IMR-90 (cell line): ENCODE data around the gene MOB1B. TPM values are rescaled to one million over a fixed set of nuclear protein-coding genes. Genes with fewer than 3 reads are reported as not detected.

Source experiments
- ATAC-seq: fragments of 200-7000 bp; cut with Tn5 transposase; 2 replicates; pipeline ENCODE4 v1.9.1; 2020; ENCODE audit warnings: low read depth, mild to moderate bottlenecking, moderate library complexity
- BruUV-seq: library from RNA; stranded (reverse); fragments of 400-500 nt; replicated peaks from 2 replicates; lab custom pipeline; 2021; lab: Mats Ljungman, UMichigan
- CTCF ChIA-PET: fragments of 300-600 bp; formaldehyde crosslinking; extraction: SDS; loops from one replicate; lab custom pipeline; 2021; ENCODE audit warnings: antibody characterized with exemption; lab: Yijun Ruan, JAX
- POLR2A ChIA-PET: fragments of 300-600 bp; sonication (Branson Sonifier 250); formaldehyde crosslinking; loops from one replicate; lab custom pipeline; 2022; ENCODE audit warnings: antibody characterized with exemption; ENCODE audit not compliant: unreplicated experiment; lab: Charles Lee
- DNase-seq: peaks from one replicate; pipeline ENCODE4 v3.0.0; 2013
- H2AFZ ChIP-seq: replicated peaks from 2 replicates; pipeline ENCODE3; 2013; ENCODE audit warnings: low read length, mild to moderate bottlenecking; ENCODE audit not compliant: poor library complexity
- H2AK5ac ChIP-seq: 2 replicates; pipeline ENCODE4 v1.6.1; 2013; ENCODE audit warnings: low read depth, low read length, inconsistent platforms
- H2AK9ac ChIP-seq: replicated peaks from 2 replicates; pipeline ENCODE3; 2013; ENCODE audit warnings: mild to moderate bottlenecking, low read depth, low read length, moderate library complexity; ENCODE audit not compliant: poor library complexity
- H2BK120ac ChIP-seq: 2 replicates; pipeline ENCODE4 v1.6.1; 2013; ENCODE audit warnings: low read depth, low read length, inconsistent platforms
- H2BK15ac ChIP-seq: 3 replicates; pipeline ENCODE4 v1.6.1; 2013; ENCODE audit warnings: low read depth, low read length, inconsistent platforms
- H2BK20ac ChIP-seq: 2 replicates; pipeline ENCODE4 v1.6.1; 2013; ENCODE audit warnings: low read depth, mild to moderate bottlenecking, inconsistent platforms, low read length, moderate library complexity
- H2BK5ac ChIP-seq: 2 replicates; pipeline ENCODE4 v1.6.1; 2013; ENCODE audit warnings: mild to moderate bottlenecking, low read depth, low read length, inconsistent platforms; ENCODE audit not compliant: poor library complexity, severe bottlenecking
- H3K14ac ChIP-seq: replicated peaks from 2 replicates; pipeline ENCODE4 v1.6.1; 2013; ENCODE audit warnings: low read depth, low read length, inconsistent platforms
- H3K18ac ChIP-seq: 2 replicates; pipeline ENCODE4 v1.6.1; 2013; ENCODE audit warnings: low read depth, low read length, control low read depth
- H3K23ac ChIP-seq: 2 replicates; pipeline ENCODE4 v1.6.1; 2013; ENCODE audit warnings: low read depth, low read length, inconsistent platforms
- H3K27ac ChIP-seq: 2 replicates; pipeline ENCODE4 v1.5.1; 2013; ENCODE audit warnings: mild to moderate bottlenecking, control low read depth, low read length; ENCODE audit not compliant: insufficient read depth
- H3K27me3 ChIP-seq: 2 replicates; pipeline ENCODE4 v1.6.1; 2013; ENCODE audit warnings: low read length; ENCODE audit not compliant: control insufficient read depth, insufficient read depth
- H3K36me3 ChIP-seq: 2 replicates; pipeline ENCODE4 v1.6.1; 2013; ENCODE audit warnings: low read length, mixed read lengths; ENCODE audit not compliant: control insufficient read depth, insufficient read depth
- H3K4ac ChIP-seq: 2 replicates; pipeline ENCODE4 v1.6.1; 2013; ENCODE audit warnings: low read depth, low read length, inconsistent platforms
- H3K4me1 ChIP-seq: 2 replicates; pipeline ENCODE4 v1.6.1; 2013; ENCODE audit warnings: low read length, mixed read lengths; ENCODE audit not compliant: control insufficient read depth, insufficient read depth
- H3K4me2 ChIP-seq: 2 replicates; pipeline ENCODE4 v1.6.1; 2013; ENCODE audit warnings: low read depth, mild to moderate bottlenecking, control low read depth, low read length, moderate library complexity
- H3K4me3 ChIP-seq: 2 replicates; pipeline ENCODE4 v1.5.1; 2013; ENCODE audit warnings: low read depth, mild to moderate bottlenecking, control low read depth, low read length, moderate library complexity; ENCODE audit not compliant: insufficient read depth
- H3K56ac ChIP-seq: 2 replicates; pipeline ENCODE4 v1.6.1; 2013; ENCODE audit warnings: low read length, inconsistent platforms; ENCODE audit not compliant: insufficient read depth; ENCODE audit errors: extremely low read depth
- H3K79me1 ChIP-seq, 2 experiments: 2 replicates each; pipeline ENCODE4 v1.6.1; 2013; ENCODE audit warnings: low read length in 2 of 2, inconsistent platforms in 1 of 2, low read depth in 1 of 2
- H3K9ac ChIP-seq: 2 replicates; pipeline ENCODE4 v1.6.1; 2013; ENCODE audit warnings: low read depth, low read length, control low read depth
- H3K9me1 ChIP-seq: 2 replicates; pipeline ENCODE4 v1.6.1; 2013; ENCODE audit warnings: low read length, inconsistent platforms; ENCODE audit not compliant: insufficient read depth
- H3K9me3 ChIP-seq: 2 replicates; pipeline ENCODE4 v1.6.1; 2013; ENCODE audit warnings: low read length; ENCODE audit not compliant: control insufficient read depth, insufficient read depth
- H4K20me1 ChIP-seq: 2 replicates; pipeline ENCODE4 v1.6.1; 2013; ENCODE audit warnings: low read length, inconsistent platforms; ENCODE audit not compliant: insufficient read depth
- H4K5ac ChIP-seq: 2 replicates; pipeline ENCODE4 v1.6.1; 2013; ENCODE audit warnings: mild to moderate bottlenecking, low read depth, low read length, control low read depth
- H4K8ac ChIP-seq, 2 experiments: 2 replicates each; pipeline ENCODE4 v1.6.1; 2013; ENCODE audit warnings: low read depth in 2 of 2, low read length in 2 of 2, control low read depth in 1 of 2, inconsistent platforms in 1 of 2
- H4K91ac ChIP-seq: 2 replicates; pipeline ENCODE4 v1.6.1; 2013; ENCODE audit warnings: low read depth, low read length, inconsistent platforms; ENCODE audit not compliant: insufficient read depth
- CHD1 ChIP-seq: IDR thresholded peaks from 2 replicates; pipeline ENCODE4 v1.6.1; 2012; ENCODE audit warnings: low read depth, low read length, improper control_type of control experiment
- ELK1 ChIP-seq: fragments of 150-350 bp; IDR thresholded peaks from 2 replicates; pipeline ENCODE4 v1.6.1; 2016; ENCODE audit warnings: low read depth, mild to moderate bottlenecking, low read length, moderate library complexity, borderline replicate concordance
- MAZ ChIP-seq: IDR thresholded peaks from 2 replicates; pipeline ENCODE4 v1.6.1; 2012; ENCODE audit warnings: low read depth, mild to moderate bottlenecking, low read length, improper control_type of control experiment, moderate library complexity, borderline replicate concordance
- MXI1 ChIP-seq: IDR thresholded peaks from 2 replicates; pipeline ENCODE4 v1.6.1; 2012; ENCODE audit warnings: low read depth, mild to moderate bottlenecking, low read length, moderate library complexity, borderline replicate concordance
- POLR2A ChIP-seq: IDR thresholded peaks from 2 replicates; pipeline ENCODE4 v1.6.1; 2012; ENCODE audit warnings: mild to moderate bottlenecking, low read depth, low read length
- RCOR1 ChIP-seq: IDR thresholded peaks from 2 replicates; pipeline ENCODE4 v1.6.1; 2012; ENCODE audit warnings: mild to moderate bottlenecking, low read length, improper control_type of control experiment; ENCODE audit not compliant: insufficient replicate concordance
- RFX5 ChIP-seq: IDR thresholded peaks from 2 replicates; pipeline ENCODE4 v1.8.0; 2012; ENCODE audit warnings: low read depth, mild to moderate bottlenecking, low read length, moderate library complexity
- WGBS, 2 experiments: methylation state at CpG; one replicate each; pipeline versions ENCODE4 v1.1.5 to v1.1.7; 2013; ENCODE audit warnings: missing lambda C conversion rate in 2 of 2; ENCODE audit not compliant: insufficient read length in 1 of 2; ENCODE audit errors: extremely low coverage in 2 of 2; 5-methylcytosine and 5-hydroxymethylcytosine counted together
- dilution Hi-C: fragments of 300-500 bp; cut with HindIII; formaldehyde crosslinking; loops from one replicate; pipeline ENCODE4 v1.14.3; 2018; ENCODE audit warnings: low sequenced_read_pairs; ENCODE audit not compliant: unreplicated experiment
- in situ Hi-C: fragments of 300-500 bp; cut with MboI; formaldehyde crosslinking; loops from 3 replicates; pipeline ENCODE4 v1.14.3; 2019; ENCODE audit warnings: low sequenced_read_pairs, inconsistent platforms, mixed read lengths
- intact Hi-C: fragments of 100-400 bp; cut with micrococcal nuclease; formaldehyde crosslinking; loops from 2 replicates; pipeline ENCODE4 v1.10.0; 2022
- polyA plus RNA-seq, 3 experiments: library from polyadenylated mRNA; depleted of rRNA; stranded (reverse); fragments of >200 nt; gene quantifications; 2 replicates each; pipeline ENCODE4 v1.2.3, GENCODE V29; 2012; ENCODE audit warnings: low replicate concordance in 1 of 3
- total RNA-seq: library from RNA; depleted of rRNA; stranded (reverse); fragments of >200 nt; gene quantifications from 2 replicates; pipeline ENCODE4 v1.2.3, GENCODE V29; 2012
- TF ChIP-seq, protein P1 (sequence below): fragments of 150-350 bp; IDR thresholded peaks from 2 replicates; pipeline ENCODE4 v1.6.1; 2017; ENCODE audit warnings: mild to moderate bottlenecking, antibody characterized with exemption, low read length, low read depth
- TF ChIP-seq, protein P2 (sequence below): conservative IDR thresholded peaks from 2 replicates; pipeline ENCODE4 v1.5.1; 2012; ENCODE audit warnings: mild to moderate bottlenecking, low read depth, low read length, improper control_type of control experiment

Gene MOB1B
- total and polyA plus RNA-seq, 2 of the 4 experiments (the other 2 are of a cell fraction) = 5.7 to 6.8 TPM

DNA sequence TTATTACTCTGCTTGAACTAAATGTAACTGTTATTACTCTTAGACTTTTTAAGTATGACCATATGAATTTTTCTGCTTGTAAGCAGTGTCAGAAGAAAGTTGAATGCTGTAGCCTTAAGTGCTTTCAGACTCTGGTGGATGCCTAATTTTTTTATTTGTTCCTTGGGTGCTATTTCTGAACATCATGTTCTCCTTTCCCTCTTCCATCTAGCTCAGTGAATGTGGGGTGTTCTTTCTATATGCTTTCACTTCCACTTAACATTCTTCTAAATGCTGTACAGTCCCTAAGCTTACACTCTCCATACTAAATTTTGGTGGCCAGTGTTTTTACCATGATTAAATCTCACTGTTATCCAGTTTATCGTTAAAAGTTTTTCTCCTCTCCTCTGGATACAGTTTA, 94.9 kb downstream of the MOB1B start:
- Histone ChIP-seq H3K4me1 (peaks cover 5% of the 10 kb centered on the region), H2BK15ac (no peak overlapping the region), H2AFZ (no peak overlapping the region), H4K8ac (no peak overlapping the region; a peak in 1 of 4 replicates), H3K36me3 (peaks cover 3% of the 10 kb centered on the region), H3K4me2 (peak overlapping the region; percentile 89), H2BK20ac (no peak overlapping the region), H3K9me3 (no peaks in the 10 kb centered on the region; the same call in 1 of the 2 replicates), H3K4me3 (no peak overlapping the region), H4K20me1 (no peaks in the 10 kb centered on the region), H3K27me3 (no peaks in the 10 kb centered on the region), H3K23ac (peak overlapping the region; percentile 22; the same call in 1 of the 2 replicates), H3K27ac (no peak overlapping the region), H2AK5ac (no peak overlapping the region), H4K5ac (peak overlapping the region; percentile 36; the same call in 1 of the 2 replicates), H3K14ac (no peak overlapping the region), H2BK120ac (no peak overlapping the region), H2AK9ac (no peak overlapping the region), H3K9me1 (peaks cover 4% of the 10 kb centered on the region; the same call in 1 of the 2 replicates), H2BK5ac (no peak overlapping the region), H3K79me1 (peaks cover 16 to 58% of the 10 kb centered on the region in 2 experiments), H3K9ac (no peak overlapping the region; the same call in 1 of the 2 replicates), H3K18ac (no peak overlapping the region; the same call in 1 of the 2 replicates), H3K4ac (no peak overlapping the region), H4K91ac (no peak overlapping the region), H3K56ac (no peak overlapping the region)
- ChIA-PET POLR2A (no interaction called here), CTCF (interaction anchor here (1.1 to 1.3 kb wide), 2 partner anchors 12 to 13 kb away, joined by 3 to 5 read pairs; no protein-coding TSS in a partner anchor)
- dilution Hi-C loops (no loop called here), intact Hi-C loops (loop anchor here (10.0 kb wide), 1 partner anchor 188 kb away; no protein-coding TSS in a partner anchor), in situ Hi-C loops (loop anchor here (10.0 kb wide), 1 partner anchor 162 kb away; the partner anchor contains the start of gene GRSF1)
- TF ChIP-seq, protein P1, sequence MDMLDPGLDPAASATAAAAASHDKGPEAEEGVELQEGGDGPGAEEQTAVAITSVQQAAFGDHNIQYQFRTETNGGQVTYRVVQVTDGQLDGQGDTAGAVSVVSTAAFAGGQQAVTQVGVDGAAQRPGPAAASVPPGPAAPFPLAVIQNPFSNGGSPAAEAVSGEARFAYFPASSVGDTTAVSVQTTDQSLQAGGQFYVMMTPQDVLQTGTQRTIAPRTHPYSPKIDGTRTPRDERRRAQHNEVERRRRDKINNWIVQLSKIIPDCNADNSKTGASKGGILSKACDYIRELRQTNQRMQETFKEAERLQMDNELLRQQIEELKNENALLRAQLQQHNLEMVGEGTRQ = no peak
- TF ChIP-seq ELK1 = no peak
- TF ChIP-seq, protein P2, sequence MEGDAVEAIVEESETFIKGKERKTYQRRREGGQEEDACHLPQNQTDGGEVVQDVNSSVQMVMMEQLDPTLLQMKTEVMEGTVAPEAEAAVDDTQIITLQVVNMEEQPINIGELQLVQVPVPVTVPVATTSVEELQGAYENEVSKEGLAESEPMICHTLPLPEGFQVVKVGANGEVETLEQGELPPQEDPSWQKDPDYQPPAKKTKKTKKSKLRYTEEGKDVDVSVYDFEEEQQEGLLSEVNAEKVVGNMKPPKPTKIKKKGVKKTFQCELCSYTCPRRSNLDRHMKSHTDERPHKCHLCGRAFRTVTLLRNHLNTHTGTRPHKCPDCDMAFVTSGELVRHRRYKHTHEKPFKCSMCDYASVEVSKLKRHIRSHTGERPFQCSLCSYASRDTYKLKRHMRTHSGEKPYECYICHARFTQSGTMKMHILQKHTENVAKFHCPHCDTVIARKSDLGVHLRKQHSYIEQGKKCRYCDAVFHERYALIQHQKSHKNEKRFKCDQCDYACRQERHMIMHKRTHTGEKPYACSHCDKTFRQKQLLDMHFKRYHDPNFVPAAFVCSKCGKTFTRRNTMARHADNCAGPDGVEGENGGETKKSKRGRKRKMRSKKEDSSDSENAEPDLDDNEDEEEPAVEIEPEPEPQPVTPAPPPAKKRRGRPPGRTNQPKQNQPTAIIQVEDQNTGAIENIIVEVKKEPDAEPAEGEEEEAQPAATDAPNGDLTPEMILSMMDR = no peak
- no peak for TF ChIP-seq RCOR1
- TF ChIP-seq MXI1 = no peak
- no peak for TF ChIP-seq CHD1
- no peak for TF ChIP-seq RFX5
- no peak for TF ChIP-seq POLR2A
- TF ChIP-seq MAZ = no peak
- DNase-seq (no peak), ATAC-seq (no peak)
- WGBS, 2 experiments = no CpG with 5 or more reads among the region's 1 CpG
- no TSS peak for BruUV-seq
